Astrocyte (in vitro differentiated cells and primary cell): ENCODE data around the gene CRX. TPM values are rescaled to one million over a fixed set of nuclear protein-coding genes. Genes with fewer than 3 reads are reported as not detected.
"Not testable (repeated sequence)": the region's sequence is repeated elsewhere in the genome, so short reads cannot be mapped to it uniquely, and the experiment has no call there.

Experiments used
- DNase-seq: peaks from one replicate; pipeline ENCODE4 v3.0.0-alpha.2; 2010; ENCODE audit warnings: low read depth
- FAIRE-seq: peaks from 2 replicates; lab custom pipeline; 2011; peaks lifted over from hg19 to GRCh38; lab: Jason Lieb, UNC
- H2AFZ ChIP-seq: 2 replicates; pipeline ENCODE4 v1.6.0; 2012; ENCODE audit warnings: low read depth, low read length, inconsistent platforms
- H3K27ac ChIP-seq: 2 replicates; pipeline ENCODE4 v1.5.1; 2011; ENCODE audit warnings: low read depth, low read length, inconsistent platforms
- H3K27me3 ChIP-seq: 2 replicates; pipeline ENCODE4 v1.6.0; 2011; ENCODE audit warnings: low read length, inconsistent platforms; ENCODE audit not compliant: insufficient read depth
- H3K36me3 ChIP-seq: 2 replicates; pipeline ENCODE4 v1.5.1; 2011; ENCODE audit warnings: low read length, inconsistent platforms; ENCODE audit not compliant: insufficient read depth
- H3K4me1 ChIP-seq: 2 replicates; pipeline ENCODE4 v1.5.1; 2011; ENCODE audit warnings: low read length, inconsistent platforms; ENCODE audit not compliant: insufficient read depth
- H3K4me2 ChIP-seq: 2 replicates; pipeline ENCODE4 v1.6.0; 2012; ENCODE audit warnings: low read length, inconsistent platforms
- H3K4me3 ChIP-seq: 2 replicates; pipeline ENCODE4 v1.5.1; 2011; ENCODE audit warnings: low read depth, mild to moderate bottlenecking, low read length, inconsistent platforms; ENCODE audit not compliant: insufficient read depth
- H3K79me2 ChIP-seq: 2 replicates; pipeline ENCODE4 v1.6.0; 2012; ENCODE audit warnings: mild to moderate bottlenecking, low read length, inconsistent platforms; ENCODE audit not compliant: insufficient read depth
- H3K9ac ChIP-seq: 2 replicates; pipeline ENCODE4 v1.6.0; 2012; ENCODE audit warnings: mild to moderate bottlenecking, low read length, inconsistent platforms
- H3K9me3 ChIP-seq: 2 replicates; pipeline ENCODE4 v1.5.1; 2012; ENCODE audit warnings: low read depth, mild to moderate bottlenecking, low read length, inconsistent platforms; ENCODE audit not compliant: insufficient read depth
- H4K20me1 ChIP-seq: 2 replicates; pipeline ENCODE4 v1.6.0; 2012; ENCODE audit warnings: low read length, inconsistent platforms; ENCODE audit not compliant: insufficient read depth
- H3K27ac Mint-ChIP-seq: one replicate; pipeline ENCODE4 v1.8.0; 2021; ENCODE audit warnings: mild to moderate bottlenecking, mixed read lengths; ENCODE audit not compliant: unreplicated experiment
- H3K27me3 Mint-ChIP-seq: one replicate; pipeline ENCODE4 v1.8.0; 2021; ENCODE audit warnings: low read depth, mixed read lengths; ENCODE audit not compliant: unreplicated experiment
- H3K36me3 Mint-ChIP-seq: one replicate; pipeline ENCODE4 v1.8.0; 2021; ENCODE audit warnings: low read depth, mixed read lengths; ENCODE audit not compliant: unreplicated experiment
- H3K4me1 Mint-ChIP-seq: one replicate; pipeline ENCODE4 v1.8.0; 2021; ENCODE audit warnings: low read depth, mixed read lengths; ENCODE audit not compliant: unreplicated experiment
- H3K4me3 Mint-ChIP-seq: one replicate; pipeline ENCODE4 v1.8.0; 2021; ENCODE audit warnings: mild to moderate bottlenecking, moderate library complexity, mixed read lengths; ENCODE audit not compliant: unreplicated experiment
- H3K9me3 Mint-ChIP-seq: one replicate; pipeline ENCODE4 v1.8.0; 2021; ENCODE audit warnings: mild to moderate bottlenecking, mixed read lengths; ENCODE audit not compliant: unreplicated experiment
- CTCF ChIP-seq: IDR thresholded peaks from 2 replicates; pipeline ENCODE4 v1.5.1; 2011; ENCODE audit warnings: low read depth, mild to moderate bottlenecking, inconsistent platforms, low read length, moderate library complexity; ENCODE audit not compliant: insufficient read depth
- EZH2 ChIP-seq: IDR thresholded peaks from 2 replicates; pipeline ENCODE4 v1.6.1; 2012; ENCODE audit warnings: mild to moderate bottlenecking, low read length, inconsistent platforms; ENCODE audit not compliant: insufficient read depth
- total RNA-seq: library from RNA; stranded (reverse); gene quantifications from 2 replicates; pipeline ENCODE4 v1.2.1, GENCODE V29; 2021

Gene CRX
- total RNA-seq, 1 donor from 2014 or later = not detected

- H3K9me3 ChIP-seq, H3K27me3 ChIP-seq, H3K4me2 ChIP-seq, H3K36me3 Mint-ChIP-seq, H3K4me1 Mint-ChIP-seq, FAIRE-seq, H3K4me1 ChIP-seq, H3K4me3 ChIP-seq, H2AFZ ChIP-seq, H3K36me3 ChIP-seq, H3K9ac ChIP-seq, H3K27me3 Mint-ChIP-seq, H3K9me3 Mint-ChIP-seq, DNase-seq, H3K79me2 ChIP-seq, H3K4me3 Mint-ChIP-seq, H3K27ac ChIP-seq, H3K27ac Mint-ChIP-seq, H4K20me1 ChIP-seq: not testable (repeated sequence)
These were observed 37.0 kb downstream of the CRX start, which contains the start of gene TPRX2 for GRCh38 chr19:47858646-47859285. TPRX2 (plus strand) TSS chr19:47859235; CDS start chr19:47859247, 12 bp downstream.

- not testable (repeated sequence) for FAIRE-seq, H3K9me3 Mint-ChIP-seq, H3K27ac Mint-ChIP-seq
These were observed 38.1 kb downstream of the CRX start for GRCh38 chr19:47859838-47860237.

GRCh38 chr19:47860602-47861297 lies 39.0 kb downstream of the CRX start:
- Mint-ChIP-seq H3K4me3 (no peak overlapping the region), H3K36me3 (no peaks in the 10 kb centered on the region), H3K4me1 (no peaks in the 10 kb centered on the region), H3K9me3 (peaks cover 8% of the 10 kb centered on the region), H3K27ac (no peak overlapping the region), H3K27me3 (peaks cover 3% of the 10 kb centered on the region)
- no peaks in the 10 kb centered on the region for H3K9me3 ChIP-seq
- no peaks in the 10 kb centered on the region for H3K27me3 ChIP-seq
- H3K27ac ChIP-seq = no peak overlapping the region
- H4K20me1 ChIP-seq = no peaks in the 10 kb centered on the region
- FAIRE-seq = no peak
- no peak overlapping the region for H3K4me3 ChIP-seq
- H3K36me3 ChIP-seq = no peaks in the 10 kb centered on the region
- no peaks in the 10 kb centered on the region for H3K4me1 ChIP-seq
- no peak for TF ChIP-seq EZH2
- TF ChIP-seq CTCF = no peak
- no peak overlapping the region for H3K9ac ChIP-seq
- no peak overlapping the region for H3K4me2 ChIP-seq
- no peak for DNase-seq
- H3K79me2 ChIP-seq = no peaks in the 10 kb centered on the region
- no peak overlapping the region for H2AFZ ChIP-seq

More at GRCh38 chr19:47859838-47860237, 38.1 kb downstream of the CRX start:
- H3K79me2 ChIP-seq, H3K9ac ChIP-seq, H4K20me1 ChIP-seq, H3K4me1 Mint-ChIP-seq, H3K27ac ChIP-seq, H2AFZ ChIP-seq, H3K36me3 Mint-ChIP-seq, H3K4me3 Mint-ChIP-seq, H3K4me1 ChIP-seq, H3K4me3 ChIP-seq, H3K36me3 ChIP-seq, H3K9me3 ChIP-seq, H3K27me3 Mint-ChIP-seq, H3K27me3 ChIP-seq, H3K4me2 ChIP-seq, DNase-seq: not testable (repeated sequence)
